ENCODE data around the gene LRRC4. TPM values are rescaled to one million over a fixed set of nuclear protein-coding genes. Genes with fewer than 3 reads are reported as not detected.

Gene LRRC4
- total and polyA plus RNA-seq, 8 donors = 5.7 to 24.4 (median 13.8) TPM

DNA sequence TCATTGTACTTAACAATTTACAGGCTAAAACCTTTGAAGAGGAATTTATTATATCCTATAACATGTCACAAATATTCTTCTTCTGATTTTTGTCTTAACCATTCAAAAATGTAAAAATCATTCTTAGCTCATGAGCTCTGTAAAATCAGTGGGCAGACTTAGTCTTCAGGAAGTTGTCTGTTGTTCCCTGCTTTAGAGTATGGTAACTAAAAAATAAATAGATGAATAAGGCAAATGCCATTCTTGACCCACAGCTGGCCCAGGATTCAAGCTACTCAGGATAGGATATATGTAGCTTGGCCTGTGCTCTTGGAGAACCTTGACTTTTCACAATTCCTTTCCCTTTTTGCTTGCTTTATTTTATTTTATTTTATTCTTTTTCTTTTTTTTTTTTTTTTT, 51.5 kb downstream of the LRRC4 start:
- ATAC-seq (no peak), DNase-seq (no peak)
- H3K9me3 ChIP-seq = peaks cover 0 to 14% of the 10 kb centered on the region in 2 donors
- no peak overlapping the region for H3K27ac ChIP-seq
- TF ChIP-seq, protein P1, sequence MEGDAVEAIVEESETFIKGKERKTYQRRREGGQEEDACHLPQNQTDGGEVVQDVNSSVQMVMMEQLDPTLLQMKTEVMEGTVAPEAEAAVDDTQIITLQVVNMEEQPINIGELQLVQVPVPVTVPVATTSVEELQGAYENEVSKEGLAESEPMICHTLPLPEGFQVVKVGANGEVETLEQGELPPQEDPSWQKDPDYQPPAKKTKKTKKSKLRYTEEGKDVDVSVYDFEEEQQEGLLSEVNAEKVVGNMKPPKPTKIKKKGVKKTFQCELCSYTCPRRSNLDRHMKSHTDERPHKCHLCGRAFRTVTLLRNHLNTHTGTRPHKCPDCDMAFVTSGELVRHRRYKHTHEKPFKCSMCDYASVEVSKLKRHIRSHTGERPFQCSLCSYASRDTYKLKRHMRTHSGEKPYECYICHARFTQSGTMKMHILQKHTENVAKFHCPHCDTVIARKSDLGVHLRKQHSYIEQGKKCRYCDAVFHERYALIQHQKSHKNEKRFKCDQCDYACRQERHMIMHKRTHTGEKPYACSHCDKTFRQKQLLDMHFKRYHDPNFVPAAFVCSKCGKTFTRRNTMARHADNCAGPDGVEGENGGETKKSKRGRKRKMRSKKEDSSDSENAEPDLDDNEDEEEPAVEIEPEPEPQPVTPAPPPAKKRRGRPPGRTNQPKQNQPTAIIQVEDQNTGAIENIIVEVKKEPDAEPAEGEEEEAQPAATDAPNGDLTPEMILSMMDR (IDR thresholded peaks at IDR 0.05) = no peak
- H3K27me3 ChIP-seq = no peaks in the 10 kb centered on the region
- intact Hi-C loops (cut with DNase I) = no loop called here
- no peaks in the 10 kb centered on the region for H3K4me1 ChIP-seq
- H3K36me3 ChIP-seq = peaks cover 0 to 30% of the 10 kb centered on the region in 2 donors
- H3K4me3 ChIP-seq = no peak overlapping the region

DNA sequence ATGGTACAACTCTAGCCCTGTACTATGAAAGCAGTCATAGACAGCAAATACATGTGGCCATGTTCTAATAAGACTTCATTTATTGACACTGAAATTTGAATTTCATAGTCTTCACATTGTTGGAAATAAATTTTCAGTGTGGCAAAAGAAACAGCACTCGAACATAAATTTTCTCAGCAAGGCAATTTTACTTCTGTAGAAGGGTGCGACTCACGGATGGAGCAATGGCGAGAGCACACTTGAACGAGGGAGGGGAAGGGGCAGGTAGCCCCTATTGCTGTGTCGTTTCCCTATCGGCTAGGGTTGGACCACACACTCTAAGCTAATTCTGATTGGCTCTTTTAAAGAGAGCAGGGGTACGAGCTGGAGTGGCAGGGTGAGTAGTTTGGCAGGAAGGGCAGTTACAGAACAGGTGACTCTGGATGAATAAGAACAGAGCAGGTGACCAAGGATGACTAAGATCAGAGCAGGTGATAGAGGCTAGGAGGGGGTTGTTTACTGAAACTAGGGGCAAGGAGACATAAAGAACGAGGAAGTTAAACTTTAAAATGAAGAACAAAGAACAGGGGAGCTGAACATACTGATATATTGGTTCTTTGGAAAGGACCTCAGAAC, 52.0 kb downstream of the LRRC4 start:
- intact Hi-C loops (cut with DNase I) = no loop called here
- Histone ChIP-seq H3K27ac (no peak overlapping the region), H3K4me1 (no peaks in the 10 kb centered on the region), H3K27me3 (no peaks in the 10 kb centered on the region), H3K4me3 (no peak overlapping the region), H3K9me3 (peaks cover 0 to 14% of the 10 kb centered on the region in 2 donors), H3K36me3 (peaks cover 0 to 30% of the 10 kb centered on the region in 2 donors)
- ATAC-seq (no peak), DNase-seq (no peak)
- TF ChIP-seq, protein P1 (IDR thresholded peaks at IDR 0.05) = no peak

DNA sequence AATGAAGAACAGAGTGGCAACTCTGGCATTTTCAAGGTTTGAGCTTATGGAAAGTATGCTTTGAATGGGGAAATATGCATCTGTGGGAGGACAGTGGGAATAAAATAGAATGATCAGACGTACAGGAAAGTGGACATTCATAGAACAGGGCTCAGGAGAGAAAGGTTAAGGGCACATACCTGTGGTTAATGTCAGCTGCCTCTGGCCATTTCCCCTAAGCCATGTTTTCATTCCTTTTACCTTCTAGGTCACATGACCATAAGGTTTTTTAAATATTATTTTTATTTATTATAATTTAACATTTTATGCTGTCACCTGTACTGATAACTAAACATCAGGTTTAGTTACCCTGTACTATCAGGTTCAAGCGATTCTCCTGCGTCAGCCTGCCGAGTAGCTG, 52.8 kb downstream of the LRRC4 start:
- peaks cover 0 to 14% of the 10 kb centered on the region in 2 donors for H3K9me3 ChIP-seq
- ATAC-seq (no peak), DNase-seq (no peak)
- intact Hi-C loops (cut with DNase I) = no loop called here
- no peak overlapping the region for H3K4me3 ChIP-seq
- no peak overlapping the region for H3K27ac ChIP-seq
- H3K27me3 ChIP-seq = no peaks in the 10 kb centered on the region
- no peaks in the 10 kb centered on the region for H3K4me1 ChIP-seq
- peaks cover 0 to 30% of the 10 kb centered on the region in 2 donors for H3K36me3 ChIP-seq
- TF ChIP-seq, protein P1 (IDR thresholded peaks at IDR 0.05) = no peak

Other genes starting within 250 kb of the LRRC4 start
- under 1 TPM; 0.15 to 0.16 TPM for gene LEP, start 209.8 kb upstream of the LRRC4 start, total RNA-seq
- gene LEP, start 209.8 kb upstream of the LRRC4 start, polyA plus RNA-seq (ENCODE audit: insufficient read length in 6 of 6) = under 1 TPM; 0.04 to 0.14 (median 0.08) TPM